Activated effector memory CD4-positive, alpha-beta T cell treated with anti-CD3 and anti-CD28 coated beads, Interleukin-2, amount 50 U/mL, for 16 hours (primary cell): ENCODE data around the gene MEIS2.
"Not testable (repeated sequence)": the region's sequence is repeated elsewhere in the genome, so short reads cannot be mapped to it uniquely, and the experiment has no call there.

Experiments used
- DNase-seq: peaks from one replicate; pipeline ENCODE4 v3.0.0-alpha.2; 2020

MEIS2 gene

DNA sequence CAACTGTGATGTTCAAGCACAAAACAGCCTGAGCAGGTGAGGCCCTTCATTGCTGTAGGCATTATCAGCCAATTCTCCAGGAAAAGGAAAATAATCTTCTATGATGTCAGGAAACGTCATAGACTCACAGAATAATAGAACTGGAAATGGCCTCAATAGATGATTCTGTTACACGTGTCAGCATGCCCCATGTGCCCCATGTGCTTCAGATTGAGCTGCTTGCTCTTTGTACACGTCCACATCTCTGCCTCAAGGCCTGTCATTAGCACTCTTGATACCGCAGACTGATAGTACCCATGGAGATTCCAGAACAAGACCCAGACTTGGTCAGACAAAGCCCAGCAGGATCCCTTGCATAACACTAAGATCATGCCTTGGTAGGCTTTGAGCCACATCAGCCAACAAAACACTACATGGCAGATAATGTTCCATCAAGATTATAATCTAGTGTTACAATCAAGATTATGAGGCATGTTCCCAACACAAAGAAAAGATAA lies 95.9 kb downstream of the MEIS2 start:
- DNase-seq = no peak

DNA sequence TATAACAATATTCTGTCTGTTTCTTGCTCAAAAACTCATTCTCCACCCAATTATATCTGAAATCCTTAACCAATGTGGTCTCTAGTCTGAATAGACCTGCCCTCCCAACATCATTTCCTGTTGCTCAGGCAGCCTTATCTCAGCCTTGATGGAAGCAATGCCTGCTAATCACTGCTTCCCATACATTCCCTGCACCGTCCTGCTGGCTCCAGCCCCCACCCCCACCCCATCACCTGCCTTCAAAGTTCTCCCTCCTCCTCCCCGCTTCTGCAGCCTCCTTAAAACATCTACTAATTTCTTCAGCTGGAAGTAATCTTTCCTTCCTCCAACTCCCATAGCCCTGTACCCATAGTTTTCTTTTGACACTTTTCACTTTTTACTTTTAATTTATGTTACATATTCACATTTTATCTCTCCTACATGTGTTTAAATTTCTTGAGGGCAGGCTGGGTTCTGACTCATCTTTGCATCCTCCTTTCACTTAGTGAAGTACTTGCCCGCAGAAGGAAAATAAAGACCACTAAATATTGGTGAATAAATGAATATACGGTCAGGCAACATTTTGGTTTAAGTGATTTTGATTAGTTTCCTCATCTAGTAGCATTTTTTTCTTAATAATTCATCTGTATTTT lies 98.2 kb downstream of the MEIS2 start:
- no peak for DNase-seq

DNA sequence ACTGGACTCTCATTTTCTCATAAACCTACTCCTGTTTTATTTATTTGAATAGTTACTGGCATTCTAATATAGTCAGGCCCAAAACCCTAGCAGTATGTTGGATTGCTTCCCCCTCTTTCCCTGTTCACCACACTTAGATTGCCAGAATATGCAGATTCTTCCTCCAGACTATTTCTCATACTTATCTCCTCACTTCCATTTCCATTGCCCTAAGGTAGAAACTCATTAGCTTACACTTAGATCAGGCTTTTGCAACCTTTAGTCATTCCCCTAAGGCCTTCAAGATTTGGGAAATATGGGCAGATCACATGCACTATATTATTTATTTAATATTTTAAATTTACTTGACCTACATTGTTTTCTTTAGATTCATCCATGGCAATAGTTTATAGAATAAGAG lies 98.9 kb downstream of the MEIS2 start:
- no peak for DNase-seq

DNA sequence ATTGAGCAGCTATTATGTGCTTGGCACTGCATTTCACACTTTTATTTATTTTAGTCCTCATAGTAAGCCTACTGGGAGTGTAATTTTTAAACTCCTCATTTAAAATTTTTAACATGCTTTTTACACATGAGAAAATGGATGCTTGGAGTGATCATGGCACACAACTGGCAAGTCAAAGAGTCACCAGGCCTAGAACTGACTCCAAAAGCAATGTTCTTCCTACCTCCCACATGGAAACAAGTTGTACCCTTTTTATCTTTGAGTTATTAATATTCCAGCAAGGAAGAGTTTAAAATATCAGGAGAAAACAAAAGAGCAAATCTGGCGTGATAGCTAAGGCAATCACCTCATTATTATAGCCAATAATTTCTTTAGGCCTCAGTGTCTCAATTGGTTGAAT lies 100.6 kb downstream of the MEIS2 start:
- DNase-seq = no peak

DNA sequence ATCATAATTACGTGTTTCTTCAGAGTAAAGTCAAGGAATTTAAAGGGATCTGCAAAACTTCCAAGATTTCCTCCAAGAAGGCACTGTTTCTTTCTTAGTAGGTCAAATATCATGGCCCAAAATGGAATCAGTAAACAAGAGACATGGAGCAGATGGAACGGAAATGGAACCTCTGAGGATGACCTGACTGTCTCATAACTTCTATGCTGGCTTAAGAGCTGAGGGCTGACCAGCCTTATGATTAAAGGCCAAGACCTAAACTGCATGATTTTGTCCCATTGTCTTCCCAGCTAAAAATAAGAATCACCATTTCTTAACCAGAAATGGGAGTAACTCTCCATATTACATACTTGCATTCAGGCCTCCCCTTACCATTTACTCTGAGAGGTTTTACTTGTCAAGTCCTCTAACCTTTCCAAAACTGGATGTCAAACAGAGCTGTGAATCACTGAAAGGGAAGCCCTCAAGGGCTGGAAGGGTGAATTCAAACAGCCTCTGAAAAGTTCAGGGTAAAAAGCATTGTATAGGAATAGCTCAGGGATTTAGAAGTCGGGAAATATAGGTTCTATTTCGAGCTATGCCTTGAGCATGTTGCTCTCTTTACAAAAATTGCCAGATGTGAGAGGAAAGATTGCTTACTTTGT lies 103.7 kb downstream of the MEIS2 start:
- no peak for DNase-seq

DNA sequence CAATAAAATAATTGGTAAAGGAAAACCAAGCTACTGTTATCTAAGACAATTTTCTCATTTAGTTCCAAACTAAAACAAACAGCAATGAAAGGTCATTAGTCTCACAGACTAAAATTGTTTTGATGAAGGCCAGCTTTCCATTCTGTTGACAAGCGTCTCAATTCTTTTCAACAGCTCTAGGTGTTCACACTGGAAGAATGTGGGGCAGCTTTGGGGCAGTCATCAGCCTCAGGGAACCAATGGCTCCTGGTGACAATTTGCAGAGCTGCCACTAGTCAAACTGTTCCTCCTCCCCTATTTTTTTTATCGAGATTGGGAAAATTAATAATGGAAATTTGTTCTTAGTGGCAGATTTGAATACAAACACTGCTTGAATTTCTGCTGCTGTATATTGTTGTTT lies 104.2 kb downstream of the MEIS2 start:
- no peak for DNase-seq

DNA sequence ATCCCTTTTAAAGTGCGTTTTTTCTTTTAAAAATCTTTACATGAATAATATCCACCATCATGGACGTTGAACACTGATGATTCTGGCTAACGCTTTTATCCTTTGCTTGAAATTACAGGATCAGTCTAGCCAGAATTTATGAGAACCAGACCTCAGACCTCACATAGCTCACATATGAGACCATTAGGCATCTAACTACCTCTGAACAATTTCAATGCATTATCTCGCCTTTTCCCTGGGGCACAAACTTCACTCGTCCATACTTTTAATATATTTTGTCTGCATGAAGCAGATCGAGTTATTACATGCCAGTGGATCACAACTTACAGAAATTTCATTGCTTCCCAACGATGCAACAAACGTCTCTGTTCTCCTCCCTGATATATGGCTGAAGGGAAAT lies 105.6 kb downstream of the MEIS2 start:
- DNase-seq = no peak

DNA sequence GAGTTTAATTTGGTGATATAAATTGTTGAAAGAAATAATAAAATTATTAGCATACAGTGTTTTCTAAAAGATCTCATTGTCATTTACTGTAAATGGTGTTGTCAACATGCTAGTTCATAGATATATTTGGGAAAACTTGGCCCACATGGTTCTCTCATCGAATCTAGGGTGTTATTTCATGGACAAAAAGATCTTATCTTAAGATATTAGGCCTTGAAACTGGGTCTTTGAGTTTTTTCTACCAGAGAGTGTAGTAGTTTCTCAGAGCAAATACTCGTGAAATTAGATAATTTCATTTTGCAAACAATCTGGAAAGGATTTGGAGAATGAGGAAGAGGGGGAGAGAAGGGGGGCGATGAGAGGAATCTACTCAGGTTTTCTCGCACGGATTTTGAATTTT lies 107.9 kb downstream of the MEIS2 start:
- DNase-seq = no peak

DNA sequence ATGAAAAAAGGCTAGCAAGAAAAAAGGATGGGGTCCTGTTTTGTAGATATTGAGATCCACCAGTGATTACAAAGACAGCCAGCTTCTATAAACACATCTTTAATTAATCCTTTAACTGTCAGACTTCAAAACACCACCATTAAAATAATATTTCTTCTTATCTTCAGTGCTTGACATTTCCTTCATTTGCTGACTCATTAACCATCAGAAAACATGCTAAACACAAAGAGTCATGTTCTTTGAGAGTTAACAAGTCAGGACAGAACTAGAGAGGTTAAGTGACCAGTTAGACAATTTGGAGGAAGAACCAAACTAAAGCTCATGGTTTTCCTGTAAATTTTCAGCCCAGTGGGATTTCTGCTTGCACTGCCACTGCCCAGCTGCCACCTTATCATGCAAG lies 111.4 kb downstream of the MEIS2 start:
- DNase-seq = no peak

DNA sequence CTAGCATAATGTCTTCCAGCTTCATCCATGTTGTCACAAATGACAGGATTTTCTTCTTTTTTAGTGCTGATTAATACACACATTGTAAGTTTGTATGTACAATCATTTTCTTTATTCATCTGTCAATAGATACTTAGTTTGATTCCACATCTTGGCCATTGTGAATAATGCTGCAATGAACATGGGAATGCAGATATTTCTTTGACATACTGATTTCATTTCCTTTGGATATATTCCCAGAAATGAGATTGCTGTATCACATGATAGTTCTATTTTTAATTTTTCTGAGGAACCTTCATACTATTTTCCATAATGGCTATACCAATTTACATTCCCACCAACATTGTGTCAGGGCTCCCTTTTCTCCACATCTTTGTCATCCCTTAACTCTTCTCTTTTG lies 117.9 kb downstream of the MEIS2 start:
- DNase-seq = no peak

DNA sequence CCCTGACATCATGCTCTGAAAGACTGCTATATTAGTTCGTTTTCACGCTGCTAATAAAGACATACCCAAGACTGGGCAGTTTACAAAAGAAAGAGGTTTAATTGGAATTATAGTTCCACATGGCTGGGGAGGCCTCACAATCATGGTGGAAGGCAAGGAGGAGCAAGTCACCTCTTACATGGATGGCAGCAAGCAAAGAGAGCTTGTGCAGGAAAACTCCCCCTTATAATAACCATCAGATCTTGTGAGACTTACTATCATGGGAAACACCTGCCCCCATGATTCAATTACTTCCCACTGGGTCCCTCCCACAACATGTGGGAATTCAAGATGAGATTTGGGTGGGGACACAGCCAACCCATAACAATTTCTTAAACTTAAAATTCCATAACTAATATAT lies 120.1 kb downstream of the MEIS2 start:
- DNase-seq = not testable (repeated sequence)

DNA sequence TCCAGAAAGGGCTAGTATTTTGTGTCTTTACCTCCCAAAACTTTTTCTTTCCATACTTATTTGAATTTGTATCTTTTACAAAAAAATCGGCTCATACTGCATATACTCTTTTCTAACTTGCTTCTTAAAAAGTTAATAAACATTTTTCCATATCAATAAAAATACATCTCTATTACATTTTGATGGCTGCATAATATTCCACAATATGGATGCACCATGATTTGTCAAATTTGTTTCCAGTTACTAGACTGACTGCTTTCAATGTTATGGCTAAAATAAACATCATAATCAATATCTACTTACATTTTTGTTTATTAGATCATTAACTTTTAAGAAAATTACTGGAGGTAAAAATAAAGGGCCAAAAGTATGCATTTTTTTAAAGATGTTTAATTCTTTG lies 121.7 kb downstream of the MEIS2 start:
- no peak for DNase-seq

DNA sequence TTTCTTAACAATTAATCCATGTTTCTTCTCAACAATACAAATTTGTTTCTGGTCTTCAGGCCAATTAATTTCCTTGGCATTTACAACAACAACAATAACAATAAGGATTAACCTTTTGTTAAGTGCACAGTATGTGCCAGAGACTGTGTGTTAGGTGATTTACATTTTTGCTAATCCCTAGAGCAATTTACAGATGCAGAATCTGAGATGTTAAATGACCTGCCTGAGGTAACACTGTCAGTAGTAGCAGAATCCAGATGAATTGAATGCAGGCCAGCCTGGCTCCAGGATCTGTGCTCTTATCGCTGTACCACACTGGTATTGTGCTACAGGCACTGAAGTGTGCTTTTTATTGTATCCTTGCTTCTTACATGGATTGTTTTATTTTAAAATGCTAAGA lies 122.2 kb downstream of the MEIS2 start:
- no peak for DNase-seq

DNA sequence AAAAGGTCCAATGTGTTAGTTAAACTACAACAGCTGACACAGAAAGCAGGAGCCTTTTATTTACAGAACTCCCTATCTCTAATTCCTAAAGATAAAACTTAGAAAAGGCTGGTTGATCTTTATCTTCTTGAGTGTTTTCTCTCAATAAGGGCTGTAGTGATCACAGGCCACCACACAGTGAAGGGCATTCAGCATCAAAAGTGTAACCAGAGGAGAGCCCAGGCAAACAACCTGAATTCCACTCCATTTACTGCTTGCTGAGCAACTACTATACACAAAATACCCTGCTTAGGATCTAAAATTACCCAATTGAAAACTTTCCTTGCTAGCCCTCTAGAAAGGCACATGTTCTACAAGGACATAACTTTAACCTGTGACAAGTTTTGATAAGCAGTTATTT lies 122.7 kb downstream of the MEIS2 start:
- no peak for DNase-seq

DNA sequence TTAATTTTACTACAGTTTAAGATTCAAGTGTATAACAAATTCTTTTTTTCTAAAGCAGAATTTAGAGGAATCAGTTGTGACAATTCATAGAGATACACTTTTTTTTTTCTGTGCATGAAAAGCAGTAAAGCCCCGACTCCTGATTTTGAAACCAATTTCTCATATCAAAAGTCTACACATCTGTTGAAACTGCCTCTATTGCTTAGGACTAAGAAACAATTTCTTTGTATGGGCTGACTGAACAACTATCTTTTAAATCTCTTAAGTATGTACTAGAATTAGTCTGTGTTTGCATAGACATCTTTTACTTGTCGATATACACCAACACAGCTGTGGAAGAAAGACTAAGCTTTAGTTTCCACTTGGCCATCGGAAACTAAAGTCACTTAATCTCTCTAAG lies 127.6 kb downstream of the MEIS2 start:
- DNase-seq = no peak

DNA sequence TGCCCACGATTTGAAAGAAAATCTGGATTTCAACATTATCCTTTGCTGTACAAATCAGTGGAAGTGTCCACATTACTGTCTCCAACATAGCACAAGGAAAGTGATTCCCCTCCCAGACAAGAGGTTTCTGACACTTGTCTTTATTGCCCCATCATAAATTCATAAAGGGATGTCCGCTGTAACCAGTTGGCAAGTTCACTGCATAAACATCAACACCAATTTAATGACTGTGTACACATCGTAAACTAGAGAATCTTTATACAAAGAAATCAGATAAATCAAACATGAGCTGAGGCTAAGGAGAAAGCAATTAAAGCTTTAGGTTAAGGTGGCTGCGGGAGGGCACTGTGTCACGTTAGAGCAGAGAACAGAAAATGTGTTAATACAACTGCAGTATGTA lies 129.8 kb downstream of the MEIS2 start:
- DNase-seq = no peak

DNA sequence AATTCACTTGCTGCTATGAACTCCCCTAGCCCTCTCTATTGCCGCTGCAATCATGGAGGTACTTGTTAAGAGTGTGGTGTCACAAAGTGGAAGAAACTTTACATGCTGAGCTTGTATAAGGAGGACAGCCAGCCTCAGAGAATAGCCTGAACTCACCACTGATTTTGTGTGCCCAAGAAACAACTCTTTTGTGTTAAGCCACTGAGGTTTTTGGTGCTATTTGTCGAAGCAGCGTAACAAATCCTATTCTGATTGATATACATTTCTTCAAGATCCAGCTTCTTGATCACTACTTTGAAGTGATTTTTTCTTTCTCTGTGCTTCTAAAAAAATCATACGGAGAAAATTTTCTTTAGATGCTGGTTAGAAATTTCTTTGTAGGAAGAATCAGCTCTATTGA lies 132.4 kb downstream of the MEIS2 start:
- no peak for DNase-seq

DNA sequence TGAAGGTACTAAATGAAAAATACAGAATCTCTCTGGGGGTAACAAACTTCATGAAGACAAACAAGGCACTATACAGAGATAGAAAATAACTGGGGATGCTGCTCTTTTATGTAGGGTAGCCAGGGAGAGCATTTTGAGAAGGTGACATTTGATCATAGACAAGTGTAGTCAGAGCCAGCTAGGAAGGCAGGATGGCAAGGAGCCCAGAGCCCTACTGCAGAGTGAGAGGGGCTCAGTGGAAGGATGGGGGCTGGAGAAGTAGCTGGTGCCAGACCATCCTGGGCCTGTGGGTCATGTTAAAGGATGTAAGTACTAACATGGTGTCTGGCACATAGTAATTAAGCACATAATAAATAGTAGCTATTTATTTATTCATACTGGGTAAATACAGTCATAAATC lies 133.6 kb downstream of the MEIS2 start:
- DNase-seq = no peak

DNA sequence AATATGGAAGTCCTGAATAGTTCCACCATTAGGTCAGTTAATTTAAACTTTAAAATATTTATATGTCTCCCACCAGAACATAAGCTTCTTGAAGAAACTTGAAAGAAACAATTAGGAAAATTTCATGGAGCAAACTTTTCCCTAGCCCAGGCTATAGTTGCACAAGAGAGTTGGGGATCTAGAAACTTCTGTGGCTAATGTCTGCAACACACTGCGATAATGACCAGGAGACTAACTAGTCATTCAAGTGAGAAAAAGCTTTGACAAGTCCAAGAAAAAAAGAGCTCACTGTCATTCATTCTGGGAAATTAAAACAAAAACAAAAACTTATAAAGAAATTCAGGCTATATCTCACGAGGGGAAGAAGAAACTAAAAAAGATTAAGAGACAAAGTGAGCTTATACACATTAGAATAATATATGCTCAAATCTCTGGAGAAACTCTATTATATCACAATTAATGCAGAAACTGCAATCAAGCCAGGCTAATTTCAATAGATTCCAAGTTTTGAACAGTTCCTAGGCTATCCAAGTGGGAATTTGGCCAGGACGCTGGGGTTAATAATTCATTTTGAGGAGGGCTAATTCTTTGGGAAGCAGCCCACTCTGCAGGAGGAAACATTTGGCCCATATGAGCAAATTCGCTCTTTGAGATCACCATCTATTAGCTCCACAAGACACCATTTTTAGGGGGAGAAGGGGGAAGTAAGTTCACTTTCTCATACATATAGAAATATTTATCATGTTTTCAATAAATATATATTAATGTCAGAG lies 134.6 kb downstream of the MEIS2 start:
- DNase-seq = no peak

DNA sequence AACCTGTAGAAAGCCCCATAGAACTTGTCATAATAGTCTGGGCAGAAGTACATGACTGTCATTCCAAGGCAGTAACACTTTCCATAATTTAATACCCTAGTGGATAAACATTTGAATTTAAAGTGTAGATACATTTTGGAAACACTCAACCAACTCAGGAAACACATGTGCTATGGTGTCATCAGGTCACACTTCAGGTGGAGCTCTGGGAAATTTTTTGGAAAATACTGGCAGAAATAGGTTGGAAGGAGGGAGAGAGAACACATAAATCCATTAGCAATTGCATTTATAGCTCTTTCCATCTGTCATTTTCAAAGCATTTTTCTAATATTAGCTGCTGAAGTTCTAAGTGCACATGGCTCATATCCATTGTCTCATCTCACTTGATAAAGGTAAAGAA lies 135.7 kb downstream of the MEIS2 start:
- DNase-seq = no peak

DNA sequence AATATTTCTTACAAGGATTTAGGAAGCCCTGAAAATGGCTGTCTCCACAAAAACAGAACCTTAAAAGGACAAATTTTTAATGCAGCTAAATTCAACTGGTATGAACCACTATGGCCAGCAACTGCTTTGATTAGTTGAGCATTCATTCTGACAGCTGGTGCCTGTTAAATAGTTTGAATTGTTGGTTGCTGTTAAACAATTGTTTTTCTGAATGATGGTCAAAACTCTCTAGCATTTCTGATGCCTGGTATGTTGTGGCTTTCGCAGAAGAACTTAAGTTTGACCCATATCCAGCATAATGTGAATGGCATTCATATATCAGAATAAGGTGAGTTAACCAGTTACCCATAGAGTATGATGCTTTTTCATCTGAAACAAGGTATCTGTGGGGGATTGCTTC lies 138.4 kb downstream of the MEIS2 start:
- no peak for DNase-seq

DNA sequence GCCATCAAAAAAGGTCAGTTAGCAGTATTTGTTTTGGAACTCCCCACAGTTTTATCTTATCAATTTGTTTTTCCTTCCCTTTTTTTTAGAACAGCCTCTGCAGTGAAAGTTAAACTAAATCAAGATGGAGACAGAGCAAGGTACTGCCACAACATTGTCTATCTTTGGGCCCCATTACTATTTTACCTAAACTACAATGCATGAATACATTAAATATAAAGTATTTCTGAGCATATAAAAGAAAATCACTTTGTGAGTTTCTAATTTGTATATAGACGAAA lies 139.5 kb downstream of the MEIS2 start:
- DNase-seq = no peak

DNA sequence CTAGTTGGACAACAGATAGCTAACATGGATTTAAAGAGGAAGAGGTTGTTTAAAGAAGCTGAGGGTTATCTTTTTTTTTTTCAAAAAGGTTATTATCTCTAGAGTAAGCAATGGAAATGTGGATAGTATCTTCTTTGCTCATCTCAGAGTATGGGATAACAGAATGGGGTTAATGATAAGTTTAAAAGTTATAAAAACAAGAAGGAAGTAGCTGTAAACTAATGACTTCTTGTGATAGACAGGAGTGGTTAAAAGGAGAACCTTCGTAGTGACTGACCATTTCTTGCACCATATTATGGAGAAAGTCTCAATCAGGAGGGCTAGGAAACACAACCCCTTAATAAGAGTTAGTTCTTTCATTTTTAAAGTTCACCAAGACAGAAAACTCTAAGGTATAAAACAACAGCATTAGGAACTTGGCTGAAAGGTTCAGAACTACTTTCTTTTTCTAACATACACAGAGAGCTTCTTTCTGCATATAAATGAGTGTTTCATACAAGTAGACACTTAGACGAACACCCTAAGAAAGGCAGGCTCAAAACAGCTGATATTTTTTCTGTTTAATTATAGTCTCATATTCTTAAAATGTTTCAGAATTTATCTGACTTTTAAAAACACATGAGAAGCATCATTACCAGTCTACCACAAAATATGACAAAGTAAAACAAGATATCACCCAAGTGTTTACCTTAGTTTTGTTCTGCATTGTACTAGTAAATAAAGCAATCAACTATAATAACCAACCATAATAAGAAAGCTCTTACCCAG lies 140.0 kb downstream of the MEIS2 start:
- DNase-seq = no peak

DNA sequence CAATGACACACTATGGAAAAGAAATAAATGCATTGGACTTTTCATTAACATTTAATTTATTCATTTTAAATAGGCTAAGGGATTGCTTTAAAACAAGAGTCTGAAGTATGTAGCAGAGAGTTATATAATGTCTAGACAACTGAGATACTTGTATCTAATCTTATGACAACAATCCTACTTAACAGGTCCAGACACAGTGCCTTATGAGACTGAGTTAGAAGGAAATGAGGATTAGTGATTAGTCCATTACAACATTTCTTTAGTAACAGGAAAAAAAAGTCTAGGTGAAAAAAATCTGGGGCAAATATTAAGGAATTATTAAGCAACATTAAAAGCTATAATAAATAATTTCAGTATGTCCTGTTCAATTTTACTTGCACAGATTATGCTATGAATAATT lies 140.6 kb downstream of the MEIS2 start:
- no peak for DNase-seq
